Femur (tissue), 1 donor: ENCODE measurements around the gene RNU6-7.

ENCODE experiments used
- DNase-seq: peaks from one replicate; pipeline ENCODE4 v3.0.0-alpha.2; 2017

RNU6-7 gene

GRCh38 chr14:32201816-32202490 lies at the start of gene RNU6-7:
RNU6-7 (plus strand) TSS chr14:32202045.
- peak; percentile 58 for DNase-seq

GRCh38 chr14:32166029-32166428 lies 35.8 kb upstream of the RNU6-7 start:
- no peak for DNase-seq

- no peak for DNase-seq
Measured at GRCh38 chr14:32166924-32167323, 34.9 kb upstream of the RNU6-7 start.

- no peak for DNase-seq
Measured at GRCh38 chr14:32167907-32168306, 33.9 kb upstream of the RNU6-7 start.

- no peak for DNase-seq
Measured at GRCh38 chr14:32169191-32169590, 32.7 kb upstream of the RNU6-7 start.

- no peak for DNase-seq
Measured at GRCh38 chr14:32171469-32171868, 30.4 kb upstream of the RNU6-7 start.

- DNase-seq: no peak
Measured at GRCh38 chr14:32183151-32184058, 18.4 kb upstream of the RNU6-7 start.

GRCh38 chr14:32185097-32185496 lies 16.7 kb upstream of the RNU6-7 start:
- DNase-seq: no peak

GRCh38 chr14:32186248-32186647 lies 15.6 kb upstream of the RNU6-7 start:
- no peak for DNase-seq

GRCh38 chr14:32189811-32190210 lies 12.0 kb upstream of the RNU6-7 start:
- DNase-seq: no peak

- DNase-seq: no peak
Measured at GRCh38 chr14:32190673-32191072, 11.2 kb upstream of the RNU6-7 start.

- DNase-seq: no peak
Measured at GRCh38 chr14:32192712-32193373, 9.0 kb upstream of the RNU6-7 start.

GRCh38 chr14:32193532-32193931 lies 8.3 kb upstream of the RNU6-7 start:
- no peak for DNase-seq

- no peak for DNase-seq
Measured at GRCh38 chr14:32195636-32196035, 6.2 kb upstream of the RNU6-7 start.

GRCh38 chr14:32197919-32198318 lies 3.9 kb upstream of the RNU6-7 start:
- no peak for DNase-seq

- DNase-seq: no peak
Measured at GRCh38 chr14:32200368-32201192, 1.3 kb upstream of the RNU6-7 start.

GRCh38 chr14:32201193-32201815 lies 541 bp upstream of the RNU6-7 start:
- peak; percentile 87 for DNase-seq

- DNase-seq: no peak
Measured at GRCh38 chr14:32202491-32202997, 699 bp downstream of the RNU6-7 start.

GRCh38 chr14:32202998-32203882 lies 1.4 kb downstream of the RNU6-7 start, which contains the start of gene RNU6-8:
RNU6-8 (minus strand) TSS chr14:32203269.
- peak; percentile 93 for DNase-seq

- peak; percentile 19 for DNase-seq
Measured at GRCh38 chr14:32203928-32204357, 2.1 kb downstream of the RNU6-7 start.

GRCh38 chr14:32205554-32205953 lies 3.7 kb downstream of the RNU6-7 start:
- DNase-seq: no peak
